Subcutaneous adipose tissue (tissue), 4 donors: Measurements from ENCODE around the gene TUSC2. TPM values are rescaled to one million over a fixed set of nuclear protein-coding genes. Genes with fewer than 3 reads are reported as not detected.

Experiments
- CTCF ChIP-seq: fragments of 450-650 bp; IDR thresholded peaks from one replicate; pipeline ENCODE4 v1.5.1; 2016; ENCODE audit warnings: low read depth, mild to moderate bottlenecking, control low read depth, antibody characterized with exemption, moderate library complexity
- total RNA-seq, 4 donors: library from RNA; depleted of rRNA; stranded (reverse); fragments of >200 nt; gene quantifications; one replicate each; pipeline ENCODE4 v1.1.0, GENCODE V29; 2016

TUSC2 gene
- total RNA-seq, 4 donors from 2014 or later = 17.8 to 27.5 (median 20.7) TPM

GRCh38 chr3:50323092-50323600, 4.9 kb downstream of the TUSC2 start:
- no peak for TF ChIP-seq CTCF

GRCh38 chr3:50322386-50323091, 5.5 kb downstream of the TUSC2 start, which contains the start of gene HYAL2:
HYAL2 (minus strand) TSS chr3:50322745; CDS start chr3:50320489, 2,256 bp downstream.
- TF ChIP-seq CTCF = no peak

- TF ChIP-seq CTCF = no peak
Measured at GRCh38 chr3:50322115-50322385, 6.0 kb downstream of the TUSC2 start.

- no peak for TF ChIP-seq CTCF
Measured at GRCh38 chr3:50321336-50322114, 6.5 kb downstream of the TUSC2 start.

- no peak for TF ChIP-seq CTCF
Measured at GRCh38 chr3:50320853-50321335, 7.1 kb downstream of the TUSC2 start.

GRCh38 chr3:50319894-50320625, 8.0 kb downstream of the TUSC2 start:
- TF ChIP-seq CTCF = no peak
